Activated CD4-positive, alpha-beta T cell treated with anti-CD3 and anti-CD28 coated beads for 48 hours (primary cell): ENCODE data around the gene SMARCC1.

Experiments
- DNase-seq: peaks from one replicate; pipeline ENCODE4 v3.0.0-alpha.2; 2020

Gene SMARCC1

GRCh38 chr3:47629770-47630169 lies 151.9 kb downstream of the SMARCC1 start:
- no peak for DNase-seq

GRCh38 chr3:47628426-47628825 lies 153.3 kb downstream of the SMARCC1 start:
- no peak for DNase-seq

- no peak for DNase-seq
These were observed 158.8 kb downstream of the SMARCC1 start for GRCh38 chr3:47622671-47623461.

GRCh38 chr3:47617086-47618010 lies 164.3 kb downstream of the SMARCC1 start:
- DNase-seq, result no peak

- no peak for DNase-seq
These were observed 166.9 kb downstream of the SMARCC1 start for GRCh38 chr3:47614788-47615187.

- no peak for DNase-seq
These were observed 168.0 kb downstream of the SMARCC1 start for GRCh38 chr3:47613722-47614121.

GRCh38 chr3:47612879-47613278 lies 168.8 kb downstream of the SMARCC1 start:
- DNase-seq, result no peak

GRCh38 chr3:47612178-47612577 lies 169.5 kb downstream of the SMARCC1 start:
- no peak for DNase-seq

- no peak for DNase-seq
These were observed 170.1 kb downstream of the SMARCC1 start for GRCh38 chr3:47611576-47611975.

GRCh38 chr3:47610583-47610982 lies 171.1 kb downstream of the SMARCC1 start:
- DNase-seq, result no peak

GRCh38 chr3:47607335-47607734 lies 174.4 kb downstream of the SMARCC1 start:
- DNase-seq, result no peak

GRCh38 chr3:47606165-47606564 lies 175.5 kb downstream of the SMARCC1 start:
- DNase-seq, result no peak

GRCh38 chr3:47605652-47606051 lies 176.0 kb downstream of the SMARCC1 start:
- DNase-seq, result no peak

GRCh38 chr3:47604145-47604544 lies 177.5 kb downstream of the SMARCC1 start:
- DNase-seq, result no peak

GRCh38 chr3:47603332-47603731 lies 178.4 kb downstream of the SMARCC1 start:
- DNase-seq, result no peak

GRCh38 chr3:47601281-47601680 lies 180.4 kb downstream of the SMARCC1 start:
- no peak for DNase-seq

GRCh38 chr3:47594792-47595191 lies 186.9 kb downstream of the SMARCC1 start:
- DNase-seq, result no peak

GRCh38 chr3:47592066-47592795 lies 189.5 kb downstream of the SMARCC1 start:
- no peak for DNase-seq

- DNase-seq, result no peak
These were observed 191.5 kb downstream of the SMARCC1 start for GRCh38 chr3:47590216-47590615.

- DNase-seq, result no peak
These were observed 193.1 kb downstream of the SMARCC1 start for GRCh38 chr3:47588587-47588986.

GRCh38 chr3:47588053-47588452 lies 193.6 kb downstream of the SMARCC1 start:
- DNase-seq, result no peak

- DNase-seq, result no peak
These were observed 194.9 kb downstream of the SMARCC1 start for GRCh38 chr3:47586746-47587145.
